Activated CD4-positive, alpha-beta T cell treated with anti-CD3 and anti-CD28 coated beads, Interleukin-2, amount 50 U/mL, for 48 hours (primary cell): ENCODE results near the gene SLCO3A1.

Source experiments
- DNase-seq, 2 experiments: peaks; one replicate each; pipeline ENCODE4 v3.0.0-alpha.2; 2020

Gene SLCO3A1

DNA sequence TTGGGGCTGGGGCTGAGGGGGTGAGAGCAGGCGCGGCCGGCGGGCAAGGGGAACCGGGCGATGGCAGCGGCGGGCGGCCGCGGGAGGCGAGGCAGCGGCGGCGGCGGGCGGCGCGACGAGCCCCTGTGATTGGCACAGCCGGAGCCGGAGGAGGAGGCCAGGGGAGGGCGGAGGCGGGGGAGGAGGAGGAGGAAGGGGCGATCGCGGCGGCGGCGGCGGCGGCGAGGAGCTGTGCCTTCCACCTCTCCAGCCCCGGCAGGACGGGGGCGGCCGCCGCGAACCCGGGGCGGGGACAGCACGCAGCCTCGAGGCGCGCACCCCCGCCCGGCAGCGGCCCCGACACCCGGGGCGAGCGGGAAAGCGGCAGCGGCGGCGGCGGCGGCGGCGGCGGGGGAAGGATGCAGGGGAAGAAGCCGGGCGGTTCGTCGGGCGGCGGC, at the start of gene SLCO3A1:
Gene SLCO3A1, plus strand, starts transcription at position 198 of the 437 bp plus-strand sequence.
- DNase-seq: peak; percentile 65 to 69

DNA sequence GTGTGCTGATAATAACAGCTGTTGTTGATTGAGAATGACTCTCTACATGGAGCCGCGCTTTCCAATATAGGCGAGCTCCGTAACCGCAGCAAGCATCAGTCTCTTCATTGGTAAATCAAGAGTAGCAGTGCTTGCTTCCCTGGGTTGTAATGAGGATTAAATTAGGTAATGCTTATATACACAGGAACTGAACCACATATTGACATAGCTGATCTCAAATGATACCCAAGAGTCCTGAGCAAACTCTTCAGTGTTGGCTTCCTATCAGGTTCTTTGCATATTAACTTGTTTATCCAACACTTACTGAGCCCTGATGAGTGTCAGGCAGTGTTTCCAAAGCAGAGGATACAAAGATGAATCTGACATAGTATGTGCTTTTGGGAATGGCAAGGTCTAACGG, 46.4 kb upstream of the SLCO3A1 start:
- no peak for DNase-seq

DNA sequence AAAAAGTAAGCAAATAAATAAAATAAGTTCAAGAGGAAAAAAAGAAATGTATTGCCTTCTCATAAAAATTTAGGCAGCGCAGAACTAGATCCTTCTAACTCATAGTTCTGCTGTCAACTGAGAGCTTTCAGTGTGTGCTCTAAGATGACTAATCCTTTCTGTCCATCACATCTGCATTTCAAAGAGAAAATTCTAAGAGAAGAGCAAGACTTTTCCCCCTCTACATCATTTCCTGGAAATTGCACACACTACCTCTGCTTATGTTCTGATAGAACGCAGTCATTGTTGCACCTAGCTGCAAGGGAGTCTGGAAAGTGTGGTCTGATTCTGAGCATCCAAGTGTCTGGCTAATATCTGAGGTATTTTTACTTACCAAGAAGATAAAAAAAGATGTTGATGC, 39.6 kb upstream of the SLCO3A1 start:
- DNase-seq: no peak

DNA sequence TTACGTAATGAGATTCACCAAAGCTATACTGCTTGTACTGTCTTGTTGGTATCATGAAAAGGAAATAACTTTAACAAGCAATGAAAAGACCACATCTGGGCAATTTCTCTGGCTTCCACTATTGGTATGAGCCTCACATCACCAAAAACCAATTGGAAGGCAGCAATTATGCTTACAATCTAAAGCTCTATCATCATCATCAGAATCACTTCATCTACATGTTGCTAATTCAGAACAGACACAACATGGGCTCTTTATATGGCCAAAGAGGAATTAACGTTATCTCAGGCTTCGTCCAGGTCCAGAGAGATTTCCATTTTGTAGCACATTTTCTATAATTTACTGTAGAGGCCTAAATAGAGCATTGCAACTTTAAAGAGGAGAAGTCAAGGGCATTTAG, 36.6 kb upstream of the SLCO3A1 start:
- DNase-seq: no peak

DNA sequence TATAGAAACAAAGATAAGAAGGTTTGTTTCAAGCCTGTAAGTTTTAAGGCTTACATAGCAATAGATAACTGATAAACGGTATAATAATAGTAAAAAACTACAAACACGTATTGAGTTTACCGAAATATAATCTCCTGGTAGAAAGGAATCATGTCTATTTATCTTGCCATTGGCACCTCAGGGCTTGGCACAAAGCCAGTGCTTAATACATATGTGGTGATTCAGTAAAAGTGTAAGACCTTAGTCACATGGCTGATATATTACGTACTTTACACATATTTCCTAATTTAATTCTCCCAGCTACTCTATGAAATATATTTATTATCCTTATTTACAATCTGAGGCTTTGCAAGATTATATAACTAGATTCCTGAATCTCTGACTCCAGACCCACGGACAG, 32.0 kb upstream of the SLCO3A1 start:
- no peak for DNase-seq

DNA sequence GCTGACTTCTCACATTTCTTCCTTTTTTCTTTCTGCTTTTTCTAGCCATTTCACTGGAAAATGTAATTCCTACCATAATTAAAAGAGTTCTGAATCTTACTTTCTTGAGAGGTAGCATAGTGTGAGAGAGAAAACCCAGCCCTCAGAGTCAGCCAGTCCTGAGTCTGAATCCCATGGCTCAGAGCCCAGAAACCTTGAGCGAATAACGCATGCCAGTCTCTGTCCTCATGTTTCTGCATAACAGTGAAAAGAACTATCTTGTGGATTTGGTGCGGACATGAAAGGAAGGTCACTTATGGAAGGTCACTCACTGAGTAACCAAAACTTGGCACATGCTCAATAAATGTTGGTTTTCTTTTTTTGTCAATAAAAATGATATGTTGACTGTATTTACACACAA, 29.3 kb upstream of the SLCO3A1 start:
- no peak for DNase-seq

DNA sequence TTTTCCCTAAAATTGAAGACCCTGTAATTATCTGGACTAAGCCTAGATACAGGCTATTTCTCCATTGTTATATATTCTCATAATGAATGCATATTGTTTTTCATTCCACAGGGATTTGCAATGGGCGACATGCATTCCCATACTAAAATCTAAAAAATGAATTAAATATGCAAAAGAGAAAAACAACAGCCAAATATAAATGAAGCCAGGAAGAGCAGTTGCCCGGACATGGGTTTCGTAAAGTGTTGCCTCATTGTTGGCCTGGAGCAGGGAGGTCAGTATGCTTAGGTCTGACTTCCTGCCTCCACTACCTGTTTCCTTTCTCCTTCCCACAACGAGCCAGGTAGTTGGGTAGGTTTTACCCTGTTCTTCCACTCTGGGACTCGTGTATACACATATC, 27.1 kb upstream of the SLCO3A1 start:
- DNase-seq: no peak

DNA sequence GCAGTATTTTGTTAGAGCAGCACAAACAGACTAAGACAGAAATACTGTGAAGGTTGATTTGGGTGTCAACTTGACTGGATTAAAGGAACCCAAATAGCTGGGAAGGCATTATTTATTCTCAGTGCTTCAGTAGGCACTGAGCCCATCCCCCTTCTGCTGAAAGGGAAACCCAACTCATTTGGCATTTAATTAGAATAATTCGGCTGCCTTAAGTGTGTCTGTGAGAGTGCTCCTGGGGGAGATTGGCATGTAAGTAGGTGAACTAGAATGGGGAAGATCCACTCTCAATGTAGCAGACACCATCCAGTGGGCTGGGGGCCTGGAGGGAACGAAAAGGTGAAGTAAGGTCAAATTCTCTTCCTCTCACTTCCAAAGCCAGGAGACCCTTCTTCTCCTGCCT, 20.5 kb upstream of the SLCO3A1 start:
- no peak for DNase-seq

DNA sequence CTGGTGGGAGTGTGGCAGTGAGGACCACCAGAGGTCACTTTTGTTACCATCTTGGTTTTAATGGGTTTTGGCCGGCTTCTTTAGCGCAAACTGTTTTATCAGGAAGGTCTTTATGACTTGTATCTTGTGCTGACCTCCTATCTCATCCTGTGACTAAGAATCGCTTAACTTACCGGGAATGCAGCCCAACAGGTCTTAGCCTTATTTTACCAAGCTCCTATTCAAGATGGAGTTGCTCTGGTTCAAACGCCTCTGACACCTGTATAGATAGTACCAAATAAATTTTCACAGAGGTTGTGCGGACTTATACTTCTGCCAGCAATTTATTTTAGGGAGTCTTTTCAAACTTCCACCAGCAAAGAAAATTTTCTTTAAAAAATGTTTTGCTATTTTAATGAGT, 13.6 kb upstream of the SLCO3A1 start:
- DNase-seq: no peak

DNA sequence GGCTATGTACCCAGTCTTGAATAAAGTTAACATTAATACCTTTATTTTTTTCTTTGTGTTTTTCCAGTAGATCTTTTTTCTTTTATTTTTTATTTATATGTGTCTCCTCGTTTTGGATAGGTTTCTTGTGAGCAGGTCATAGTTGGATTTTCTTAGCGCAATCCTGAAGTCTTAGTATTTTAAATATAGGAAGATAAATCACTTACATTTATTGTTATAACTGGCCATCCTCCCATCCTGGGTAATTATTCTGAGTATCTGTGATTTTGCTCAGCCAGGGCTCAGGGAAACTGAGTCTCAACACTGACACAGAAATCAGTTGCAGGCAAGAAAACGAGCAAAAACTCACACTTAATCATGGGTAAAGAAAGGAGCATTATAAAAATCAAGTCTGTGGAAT, 11.6 kb upstream of the SLCO3A1 start:
- DNase-seq: no peak

DNA sequence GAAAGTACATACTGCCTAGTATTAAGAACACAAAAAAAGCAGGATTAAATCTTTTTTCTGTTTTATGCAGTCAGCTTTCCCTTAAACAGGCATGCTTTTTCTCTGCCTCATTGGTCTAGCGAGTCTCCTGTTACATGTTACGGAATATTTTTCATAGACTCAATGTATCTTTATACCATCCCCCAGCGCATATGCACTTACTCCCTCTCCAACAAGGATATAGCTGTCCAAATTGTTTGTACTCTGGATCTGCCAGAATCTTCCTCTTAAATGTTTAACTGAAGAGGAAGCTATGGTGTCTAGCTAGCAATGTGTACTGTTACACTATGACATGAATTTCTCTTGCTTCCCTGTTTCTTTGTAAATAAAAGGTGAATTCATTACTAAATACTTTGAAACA, 9.2 kb upstream of the SLCO3A1 start:
- no peak for DNase-seq

DNA sequence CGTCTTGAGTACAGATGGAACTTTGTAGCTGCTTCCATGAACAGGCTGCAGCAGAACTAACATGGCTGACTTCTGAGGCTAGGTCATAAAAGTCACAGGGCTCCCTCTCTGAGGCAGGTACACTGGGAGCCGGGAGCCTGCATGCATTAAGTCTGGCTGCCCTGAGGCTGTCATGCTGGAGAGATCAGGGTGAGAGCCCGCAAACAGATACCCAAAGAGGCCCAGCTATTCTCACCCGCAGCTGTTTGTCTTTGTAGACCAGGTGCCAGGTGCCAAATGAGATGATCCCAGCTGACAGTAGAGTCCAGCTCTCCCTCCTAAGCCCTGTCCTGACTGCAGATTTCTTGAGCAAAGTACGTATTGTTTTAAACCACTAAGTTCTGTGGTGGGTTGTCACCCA, 8.6 kb upstream of the SLCO3A1 start:
- DNase-seq: no peak

DNA sequence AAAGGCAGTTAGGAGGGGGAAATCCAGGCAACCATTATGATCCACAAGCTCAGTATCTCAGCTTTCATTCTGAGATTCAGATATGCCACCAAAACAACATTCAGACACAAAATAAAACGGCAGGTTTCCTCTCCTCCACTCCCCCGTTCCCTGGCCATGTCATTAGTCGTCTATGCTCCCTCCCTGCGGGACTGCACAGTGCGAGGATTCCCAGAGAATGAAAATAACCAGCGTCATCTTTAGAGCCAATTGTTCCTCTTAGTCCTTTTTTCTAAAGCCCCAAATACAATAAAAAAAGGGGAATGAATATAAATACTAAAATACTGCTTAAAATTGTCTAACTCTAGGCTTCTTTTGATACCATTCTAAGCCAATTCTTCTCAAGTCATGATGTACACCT, 7.8 kb upstream of the SLCO3A1 start:
- no peak for DNase-seq

DNA sequence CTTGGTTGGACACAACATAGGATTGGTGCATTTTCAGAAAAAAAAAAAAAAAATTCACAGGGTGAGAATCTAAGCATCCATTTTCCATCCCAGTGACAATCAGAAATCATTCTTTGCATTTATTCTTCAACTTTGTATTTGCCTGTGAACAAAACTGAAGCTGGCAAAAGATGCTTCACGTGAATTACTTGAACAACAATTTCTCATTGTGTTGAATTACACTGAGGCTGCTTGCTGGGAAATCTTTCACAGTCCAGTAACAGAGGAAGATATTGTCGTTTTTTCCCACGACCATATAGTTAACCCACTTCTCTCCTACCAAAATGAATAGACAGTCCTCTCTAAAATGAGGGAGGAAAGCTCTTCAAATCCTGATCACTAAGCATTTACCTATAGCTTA, 4.3 kb upstream of the SLCO3A1 start:
- no peak for DNase-seq

DNA sequence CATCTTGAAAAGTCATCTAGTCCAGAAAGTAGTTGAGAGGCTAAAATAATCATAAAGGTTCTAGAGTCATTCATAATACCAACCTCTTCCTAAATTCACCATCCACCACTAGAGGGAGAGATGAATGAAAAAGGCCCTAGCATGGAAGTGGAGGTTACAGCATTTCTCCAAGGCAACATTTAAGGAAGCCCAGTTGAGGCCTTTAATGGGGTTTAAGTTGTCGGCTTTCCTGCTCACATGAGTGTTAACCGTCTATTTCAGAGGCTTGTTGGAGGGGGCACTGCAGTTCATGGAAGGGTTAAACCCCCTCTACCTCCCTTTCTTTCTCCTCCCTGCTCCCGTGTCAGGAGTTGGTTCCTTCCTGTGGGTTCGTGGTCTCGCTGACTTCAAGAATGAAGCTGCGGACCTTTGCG, 3.8 kb upstream of the SLCO3A1 start:
- peak in 1 of 2 experiments; percentile 26 for DNase-seq

DNA sequence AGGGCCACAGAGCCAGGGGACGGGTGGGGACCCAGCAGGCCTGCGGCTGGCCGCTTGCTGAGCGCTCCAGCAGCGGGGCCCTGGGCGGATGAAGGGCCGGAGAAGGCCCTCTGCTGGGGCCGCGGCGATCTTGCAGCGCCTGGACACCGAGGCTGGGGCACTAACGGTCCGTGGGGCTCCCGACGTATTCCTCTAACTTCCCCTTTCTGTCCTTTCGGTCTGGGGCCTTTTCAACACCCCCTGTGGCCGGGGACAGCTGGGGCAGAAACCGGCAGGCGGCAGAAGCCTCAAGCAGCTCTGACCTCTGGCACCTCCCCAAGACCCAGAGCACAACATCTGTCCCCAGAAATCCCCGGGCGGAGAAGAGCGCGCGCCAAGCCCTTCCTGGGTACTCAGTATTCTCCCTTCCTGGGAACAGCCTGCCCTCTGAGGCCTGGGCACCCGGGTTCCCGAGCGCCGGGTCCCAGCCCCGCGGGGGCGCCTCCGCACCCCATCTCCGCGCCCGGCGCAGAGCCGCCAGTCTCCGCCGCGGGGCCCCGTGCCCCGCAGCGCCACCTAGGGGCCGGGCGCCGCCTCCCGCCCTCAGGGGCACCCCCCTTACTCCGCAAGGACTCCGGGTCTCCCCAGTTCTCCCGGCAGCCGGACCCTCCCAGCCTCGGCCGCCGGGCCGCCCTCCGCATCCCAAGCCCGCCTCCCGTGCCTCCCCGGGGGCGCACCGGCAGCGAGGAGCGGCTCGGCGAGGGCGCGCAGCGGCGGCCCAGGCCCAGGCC, 582 bp upstream of the SLCO3A1 start:
- peak; percentile 70 to 73 for DNase-seq

DNA sequence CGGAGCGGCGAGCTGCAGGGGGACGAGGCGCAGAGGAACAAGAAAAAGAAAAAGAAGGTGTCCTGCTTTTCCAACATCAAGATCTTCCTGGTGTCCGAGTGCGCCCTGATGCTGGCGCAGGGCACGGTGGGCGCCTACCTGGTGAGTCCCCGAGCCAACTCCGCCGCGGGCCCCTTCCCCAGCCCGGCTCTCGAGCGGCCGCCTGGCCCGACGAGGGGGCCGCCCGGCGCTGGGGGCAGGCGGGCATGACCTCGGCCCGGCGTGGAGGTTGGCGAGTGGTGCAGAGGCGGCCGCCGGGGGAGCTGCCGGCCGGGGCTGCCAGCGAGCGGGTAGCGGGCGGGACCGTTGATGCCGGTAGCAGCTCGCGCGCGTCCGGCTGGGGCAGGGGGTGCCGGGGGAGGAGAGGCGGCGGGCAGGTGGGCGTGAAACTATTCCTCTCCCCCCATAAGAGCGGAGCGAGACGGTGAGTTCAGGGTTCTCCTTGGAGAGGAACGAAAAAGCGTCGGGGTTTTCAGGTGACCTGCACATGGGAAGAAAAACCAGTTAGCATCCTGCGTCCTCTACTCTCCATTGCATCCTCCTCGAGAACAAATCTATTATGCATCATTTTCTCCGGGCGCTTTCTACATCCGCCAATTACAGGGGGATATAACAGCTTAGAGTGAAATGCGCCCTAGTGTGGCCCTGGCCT, 585 bp downstream of the SLCO3A1 start:
- peak; percentile 43 to 58 for DNase-seq

DNA sequence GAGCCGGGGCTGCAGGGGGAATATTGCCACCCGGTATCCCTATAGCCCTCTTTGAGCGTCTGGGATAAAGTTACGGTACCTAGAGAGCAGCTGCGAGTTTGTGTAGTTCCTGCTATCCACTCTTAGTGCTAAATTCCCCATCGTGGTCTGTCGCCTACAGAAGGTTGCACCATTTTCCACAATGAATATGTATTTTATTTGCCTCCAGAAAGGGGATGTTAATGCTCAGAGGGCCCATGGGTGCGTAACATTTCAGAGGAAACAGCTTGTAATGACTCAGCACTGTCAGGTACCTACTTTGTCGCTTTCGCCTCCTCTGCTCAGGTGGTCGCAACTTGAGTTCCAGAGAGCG, 1.1 kb downstream of the SLCO3A1 start:
- DNase-seq: peak in 1 of 2 experiments; percentile 31

DNA sequence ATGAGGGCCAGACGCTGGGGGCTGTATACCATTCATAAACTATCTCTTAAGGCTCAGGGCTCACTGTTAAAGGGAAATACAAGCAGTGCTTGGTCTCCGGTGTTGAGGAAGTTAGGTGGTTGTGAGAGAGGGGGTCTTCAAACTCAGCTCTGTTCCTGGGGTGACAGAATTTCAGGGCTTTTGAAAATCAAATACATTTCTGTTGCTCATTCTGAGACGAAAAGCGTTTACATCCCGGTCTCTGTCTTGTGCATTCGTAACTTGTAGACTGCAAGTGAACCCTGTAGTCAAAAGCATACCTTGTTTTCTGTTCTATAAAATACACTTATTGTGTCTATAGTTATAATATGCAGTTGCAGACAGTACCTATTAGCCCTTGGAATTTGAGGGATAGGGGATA, 1.7 kb downstream of the SLCO3A1 start:
- DNase-seq: no peak

DNA sequence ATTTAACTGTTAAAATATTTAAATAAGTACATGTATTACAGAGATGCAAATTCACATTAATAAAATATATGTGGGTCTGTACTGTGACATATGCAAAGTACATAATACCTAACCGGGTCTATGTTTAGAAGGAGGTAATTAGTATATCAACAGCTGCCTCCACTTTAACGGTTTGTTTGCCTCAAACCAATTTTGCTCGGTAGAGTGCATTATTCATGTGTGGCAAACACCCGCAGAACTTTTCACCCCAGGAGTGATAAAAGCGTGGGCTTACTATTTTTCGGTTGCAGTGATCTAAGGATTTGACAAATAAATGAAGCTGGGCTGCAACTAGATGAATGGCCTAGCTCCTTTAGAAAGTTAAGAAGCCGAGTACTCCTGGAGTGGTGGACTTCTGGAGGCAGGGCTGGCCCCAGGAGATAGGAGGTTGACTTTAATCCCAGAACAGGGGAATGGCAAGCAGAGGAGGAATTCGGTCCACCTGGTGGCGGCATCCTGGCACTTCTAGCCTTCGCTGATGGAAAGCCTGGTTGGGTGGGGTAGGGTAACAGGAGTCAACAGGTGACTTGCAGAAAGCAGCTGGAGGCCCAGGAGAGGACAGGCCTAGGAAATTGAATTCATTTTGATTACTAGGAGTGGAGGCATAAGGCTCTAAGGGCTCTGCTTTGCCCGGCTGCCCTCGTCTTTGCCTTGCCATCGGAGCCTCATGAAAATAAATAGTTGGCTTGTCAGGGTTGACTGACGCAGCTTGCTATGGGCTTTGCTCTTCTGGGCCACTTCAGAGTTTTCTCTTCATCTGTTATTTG, 2.4 kb downstream of the SLCO3A1 start:
- no peak for DNase-seq

DNA sequence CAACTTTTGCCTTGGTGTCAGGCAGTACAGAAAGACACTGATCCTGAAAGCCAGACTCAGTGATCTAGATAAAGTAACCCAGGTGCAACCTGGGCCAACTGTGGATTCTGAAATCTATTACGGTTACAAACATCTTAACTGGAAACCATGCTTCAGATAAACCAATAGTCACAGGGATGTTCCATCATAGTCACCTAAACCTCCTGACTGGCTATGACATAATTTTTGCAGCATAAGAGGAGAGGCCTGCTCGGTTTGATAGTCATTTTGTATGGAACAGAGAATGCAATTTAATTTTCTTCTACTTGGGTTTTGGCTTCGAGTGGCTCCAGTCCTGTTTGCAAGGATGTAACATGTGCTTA, 3.7 kb downstream of the SLCO3A1 start:
- no peak for DNase-seq

DNA sequence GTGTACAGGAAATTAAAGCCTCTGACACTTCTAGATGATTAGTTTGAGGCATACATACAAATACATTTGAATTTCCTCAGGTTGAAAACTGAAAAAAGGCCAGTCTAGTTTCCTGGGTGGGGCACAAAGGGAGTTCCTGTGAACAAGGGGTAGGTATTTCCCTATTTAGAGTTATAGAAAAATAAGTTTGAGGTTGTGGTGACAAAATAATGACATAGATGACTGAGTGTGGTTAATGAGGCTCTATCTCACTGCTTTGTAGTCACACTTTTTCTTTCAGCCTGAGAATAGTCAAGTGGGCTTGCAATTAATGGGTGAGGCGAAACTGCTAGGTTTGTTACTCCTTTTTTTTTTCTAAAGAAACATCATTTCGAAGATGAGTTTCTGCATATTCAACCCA, 4.3 kb downstream of the SLCO3A1 start:
- no peak for DNase-seq

DNA sequence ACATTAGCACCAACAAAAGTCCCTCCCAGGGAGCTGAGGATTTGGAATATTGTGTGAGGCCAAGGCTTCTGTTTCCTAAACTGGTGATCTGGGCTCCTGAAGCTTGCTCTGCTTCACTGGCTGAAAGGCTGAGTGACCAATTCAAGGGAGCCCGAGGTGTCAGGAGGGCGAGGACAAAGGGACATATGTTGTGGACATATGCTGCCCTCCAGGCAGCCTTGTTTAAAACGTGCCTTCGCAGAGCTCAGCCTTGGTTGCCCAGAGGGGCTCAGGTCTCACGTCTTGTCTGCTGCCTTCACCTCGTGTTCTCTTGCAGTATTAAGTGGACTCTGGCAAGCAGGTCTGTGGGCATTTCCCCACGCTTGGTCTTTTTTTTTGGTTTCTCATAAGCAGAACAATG, 7.0 kb downstream of the SLCO3A1 start:
- no peak for DNase-seq

DNA sequence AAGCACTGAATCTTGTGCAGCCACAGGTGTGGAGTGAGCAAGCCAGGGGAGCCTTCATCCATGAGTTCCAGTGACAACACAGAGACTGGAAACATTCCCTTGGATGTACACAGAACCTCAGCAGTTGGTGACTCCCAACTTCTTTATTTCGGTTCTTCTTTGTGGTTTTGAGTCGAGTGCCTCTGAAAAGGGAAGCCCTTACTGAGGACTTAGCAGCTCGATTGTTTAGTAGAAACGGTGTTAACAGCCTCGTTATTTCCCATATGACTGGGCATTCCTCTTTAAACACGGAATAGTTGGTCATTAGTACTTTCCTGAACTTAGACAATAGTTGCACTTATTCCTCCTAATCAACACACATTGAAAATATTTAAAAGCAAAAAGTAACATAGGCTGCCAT, 7.7 kb downstream of the SLCO3A1 start:
- no peak for DNase-seq
